Lower leg skin (tissue), 4 donors: ENCODE measurements around the gene LRFN2. TPM values are rescaled to one million over a fixed set of nuclear protein-coding genes. Genes with fewer than 3 reads are reported as not detected.
A peak's percentile ranks its signal among the peaks of the same experiment; 100 is the strongest.

Experiments
- DNase-seq, 2 donors: peaks; one replicate each; pipeline ENCODE4 v3.0.0-alpha.2; 2019; ENCODE audit warnings: low spot score in 2 of 2
- H3K4me3 ChIP-seq: fragments of 200-600 bp; sonication (generic); 2 replicates; pipeline ENCODE4 v1.5.1; 2017; ENCODE audit warnings: mild to moderate bottlenecking, low read depth; ENCODE audit not compliant: poor library complexity, severe bottlenecking
- CTCF ChIP-seq, 3 donors: fragments of 450-650 bp; IDR thresholded peaks; one replicate each; pipeline ENCODE4 v1.5.1; 2016; ENCODE audit warnings: antibody characterized with exemption in 3 of 3, mild to moderate bottlenecking in 3 of 3, moderate library complexity in 2 of 3
- POLR2A ChIP-seq, 2 donors: fragments of 450-650 bp; IDR thresholded peaks; one replicate each; pipeline ENCODE4 v1.6.1; 2016 to 2017; ENCODE audit warnings: antibody characterized with exemption in 2 of 2, mild to moderate bottlenecking in 1 of 2, moderate library complexity in 1 of 2
- WGBS, 2 donors: methylation state at CpG; one replicate each; pipeline ENCODE4 v1.1.5; 2018; 5-methylcytosine and 5-hydroxymethylcytosine counted together
- intact Hi-C: fragments of 100-400 bp; cut with DNase I; formaldehyde crosslinking; loops from one replicate; pipeline ENCODE4 v1.15.0; 2023; ENCODE audit warnings: low total_unique reads
- total RNA-seq, 4 donors: library from RNA; depleted of rRNA; stranded (reverse); fragments of >200 nt; gene quantifications; one replicate each; pipeline ENCODE4 v1.1.0, GENCODE V29; 2016

Gene LRFN2
- total RNA-seq, 4 donors from 2014 or later: 0.10 TPM; not detected in 3

- DNase-seq: peak in 1 of 2 donors; percentile 2
- 88 to 92% methylated on average over 6 of the region's 6 CpGs for WGBS, 2 donors
- H3K4me3 ChIP-seq: no peak overlapping the region
- no peak for TF ChIP-seq CTCF (IDR thresholded peaks at IDR 0.05)
- intact Hi-C loops: no loop called here
Observed at GRCh38 chr6:40629463-40629862, 42.3 kb upstream of the LRFN2 start.

- peak in 1 of 2 donors; percentile 79 for DNase-seq
- 30 to 37% methylated on average over 3 of the region's 3 CpGs for WGBS, 2 donors
- TF ChIP-seq POLR2A (IDR thresholded peaks at IDR 0.05): no peak
- TF ChIP-seq CTCF (IDR thresholded peaks at IDR 0.05): no peak
- no peak overlapping the region for H3K4me3 ChIP-seq
- intact Hi-C loops: no loop called here
Observed at GRCh38 chr6:40627316-40627715, 40.2 kb upstream of the LRFN2 start.

- WGBS, 2 donors: 91 to 94% methylated on average over 4 of the region's 4 CpGs
- peak in 1 of 2 donors; percentile 31 for DNase-seq
- H3K4me3 ChIP-seq: no peak overlapping the region
- TF ChIP-seq CTCF (IDR thresholded peaks at IDR 0.05) (no peak), POLR2A (IDR thresholded peaks at IDR 0.05) (no peak)
- intact Hi-C loops: no loop called here
Observed at GRCh38 chr6:40626886-40627285, 39.7 kb upstream of the LRFN2 start.

- no peak for DNase-seq
- intact Hi-C loops: no loop called here
- TF ChIP-seq POLR2A (IDR thresholded peaks at IDR 0.05): no peak
- no peak for TF ChIP-seq CTCF (IDR thresholded peaks at IDR 0.05)
- 76 to 83% methylated on average over 3 of the region's 3 CpGs for WGBS, 2 donors
- no peak overlapping the region for H3K4me3 ChIP-seq
Observed at GRCh38 chr6:40623932-40624331, 36.8 kb upstream of the LRFN2 start.

- TF ChIP-seq CTCF (IDR thresholded peaks at IDR 0.05) (no peak), POLR2A (IDR thresholded peaks at IDR 0.05) (no peak)
- intact Hi-C loops: no loop called here
- 74 to 80% methylated on average over 5 of the region's 5 CpGs for WGBS, 2 donors
- H3K4me3 ChIP-seq: no peak overlapping the region
- DNase-seq: peak in 1 of 2 donors; percentile 25
Observed at GRCh38 chr6:40623178-40623577, 36.0 kb upstream of the LRFN2 start.

GRCh38 chr6:40620574-40621240 is 33.5 kb upstream of the LRFN2 start:
- no peak for DNase-seq
- no peak for TF ChIP-seq POLR2A (IDR thresholded peaks at IDR 0.05)
- no peak for TF ChIP-seq CTCF (IDR thresholded peaks at IDR 0.05)
- no peak overlapping the region for H3K4me3 ChIP-seq
- WGBS, 2 donors: 44 to 58% methylated on average over 9 of the region's 9 CpGs
- intact Hi-C loops: no loop called here
